IMR-90 (cell line): ENCODE measurements around the gene TRMO. TPM values are rescaled to one million over a fixed set of nuclear protein-coding genes. Genes with fewer than 3 reads are reported as not detected.

ENCODE experiments used
- ATAC-seq: fragments of 200-7000 bp; cut with Tn5 transposase; 2 replicates; pipeline ENCODE4 v1.9.1; 2020; ENCODE audit warnings: low read depth, mild to moderate bottlenecking, moderate library complexity
- BruUV-seq: library from RNA; stranded (reverse); fragments of 400-500 nt; replicated peaks from 2 replicates; lab custom pipeline; 2021; lab: Mats Ljungman, UMichigan
- CTCF ChIA-PET: fragments of 300-600 bp; formaldehyde crosslinking; extraction: SDS; loops from one replicate; lab custom pipeline; 2021; ENCODE audit warnings: antibody characterized with exemption; lab: Yijun Ruan, JAX
- POLR2A ChIA-PET: fragments of 300-600 bp; sonication (Branson Sonifier 250); formaldehyde crosslinking; loops from one replicate; lab custom pipeline; 2022; ENCODE audit warnings: antibody characterized with exemption; ENCODE audit not compliant: unreplicated experiment; lab: Charles Lee
- DNase-seq: peaks from one replicate; pipeline ENCODE4 v3.0.0; 2013
- H2AFZ ChIP-seq: replicated peaks from 2 replicates; pipeline ENCODE3; 2013; ENCODE audit warnings: low read length, mild to moderate bottlenecking; ENCODE audit not compliant: poor library complexity
- H2AK5ac ChIP-seq: 2 replicates; pipeline ENCODE4 v1.6.1; 2013; ENCODE audit warnings: low read depth, low read length, inconsistent platforms
- H2AK9ac ChIP-seq: replicated peaks from 2 replicates; pipeline ENCODE3; 2013; ENCODE audit warnings: mild to moderate bottlenecking, low read depth, low read length, moderate library complexity; ENCODE audit not compliant: poor library complexity
- H2BK120ac ChIP-seq: 2 replicates; pipeline ENCODE4 v1.6.1; 2013; ENCODE audit warnings: low read depth, low read length, inconsistent platforms
- H2BK15ac ChIP-seq: 3 replicates; pipeline ENCODE4 v1.6.1; 2013; ENCODE audit warnings: low read depth, low read length, inconsistent platforms
- H2BK20ac ChIP-seq: 2 replicates; pipeline ENCODE4 v1.6.1; 2013; ENCODE audit warnings: low read depth, mild to moderate bottlenecking, inconsistent platforms, low read length, moderate library complexity
- H2BK5ac ChIP-seq: 2 replicates; pipeline ENCODE4 v1.6.1; 2013; ENCODE audit warnings: mild to moderate bottlenecking, low read depth, low read length, inconsistent platforms; ENCODE audit not compliant: poor library complexity, severe bottlenecking
- H3K14ac ChIP-seq: replicated peaks from 2 replicates; pipeline ENCODE4 v1.6.1; 2013; ENCODE audit warnings: low read depth, low read length, inconsistent platforms
- H3K18ac ChIP-seq: 2 replicates; pipeline ENCODE4 v1.6.1; 2013; ENCODE audit warnings: low read depth, low read length, control low read depth
- H3K23ac ChIP-seq: 2 replicates; pipeline ENCODE4 v1.6.1; 2013; ENCODE audit warnings: low read depth, low read length, inconsistent platforms
- H3K27ac ChIP-seq: 2 replicates; pipeline ENCODE4 v1.5.1; 2013; ENCODE audit warnings: mild to moderate bottlenecking, control low read depth, low read length; ENCODE audit not compliant: insufficient read depth
- H3K27me3 ChIP-seq: 2 replicates; pipeline ENCODE4 v1.6.1; 2013; ENCODE audit warnings: low read length; ENCODE audit not compliant: control insufficient read depth, insufficient read depth
- H3K36me3 ChIP-seq: 2 replicates; pipeline ENCODE4 v1.6.1; 2013; ENCODE audit warnings: low read length, mixed read lengths; ENCODE audit not compliant: control insufficient read depth, insufficient read depth
- H3K4ac ChIP-seq: 2 replicates; pipeline ENCODE4 v1.6.1; 2013; ENCODE audit warnings: low read depth, low read length, inconsistent platforms
- H3K4me1 ChIP-seq: 2 replicates; pipeline ENCODE4 v1.6.1; 2013; ENCODE audit warnings: low read length, mixed read lengths; ENCODE audit not compliant: control insufficient read depth, insufficient read depth
- H3K4me2 ChIP-seq: 2 replicates; pipeline ENCODE4 v1.6.1; 2013; ENCODE audit warnings: low read depth, mild to moderate bottlenecking, control low read depth, low read length, moderate library complexity
- H3K4me3 ChIP-seq: 2 replicates; pipeline ENCODE4 v1.5.1; 2013; ENCODE audit warnings: low read depth, mild to moderate bottlenecking, control low read depth, low read length, moderate library complexity; ENCODE audit not compliant: insufficient read depth
- H3K56ac ChIP-seq: 2 replicates; pipeline ENCODE4 v1.6.1; 2013; ENCODE audit warnings: low read length, inconsistent platforms; ENCODE audit not compliant: insufficient read depth; ENCODE audit errors: extremely low read depth
- H3K79me1 ChIP-seq, 2 experiments: 2 replicates each; pipeline ENCODE4 v1.6.1; 2013; ENCODE audit warnings: low read length in 2 of 2, inconsistent platforms in 1 of 2, low read depth in 1 of 2
- H3K9ac ChIP-seq: 2 replicates; pipeline ENCODE4 v1.6.1; 2013; ENCODE audit warnings: low read depth, low read length, control low read depth
- H3K9me1 ChIP-seq: 2 replicates; pipeline ENCODE4 v1.6.1; 2013; ENCODE audit warnings: low read length, inconsistent platforms; ENCODE audit not compliant: insufficient read depth
- H3K9me3 ChIP-seq: 2 replicates; pipeline ENCODE4 v1.6.1; 2013; ENCODE audit warnings: low read length; ENCODE audit not compliant: control insufficient read depth, insufficient read depth
- H4K20me1 ChIP-seq: 2 replicates; pipeline ENCODE4 v1.6.1; 2013; ENCODE audit warnings: low read length, inconsistent platforms; ENCODE audit not compliant: insufficient read depth
- H4K5ac ChIP-seq: 2 replicates; pipeline ENCODE4 v1.6.1; 2013; ENCODE audit warnings: mild to moderate bottlenecking, low read depth, low read length, control low read depth
- H4K8ac ChIP-seq, 2 experiments: 2 replicates each; pipeline ENCODE4 v1.6.1; 2013; ENCODE audit warnings: low read depth in 2 of 2, low read length in 2 of 2, control low read depth in 1 of 2, inconsistent platforms in 1 of 2
- H4K91ac ChIP-seq: 2 replicates; pipeline ENCODE4 v1.6.1; 2013; ENCODE audit warnings: low read depth, low read length, inconsistent platforms; ENCODE audit not compliant: insufficient read depth
- BHLHE40 ChIP-seq: fragments of 150-350 bp; IDR thresholded peaks from 2 replicates; pipeline ENCODE4 v1.6.1; 2016; ENCODE audit warnings: mild to moderate bottlenecking, low read depth, low read length
- CEBPB ChIP-seq: IDR thresholded peaks from 2 replicates; pipeline ENCODE4 v1.6.1; 2012; ENCODE audit warnings: low read depth, low read length, improper control_type of control experiment
- CHD1 ChIP-seq: IDR thresholded peaks from 2 replicates; pipeline ENCODE4 v1.6.1; 2012; ENCODE audit warnings: low read depth, low read length, improper control_type of control experiment
- CTCF ChIP-seq: conservative IDR thresholded peaks from 2 replicates; pipeline ENCODE4 v1.5.1; 2012; ENCODE audit warnings: mild to moderate bottlenecking, low read depth, low read length, improper control_type of control experiment
- FOS ChIP-seq: fragments of 150-350 bp; IDR thresholded peaks from 2 replicates; pipeline ENCODE4 v1.6.1; 2016; ENCODE audit warnings: low read depth, low read length
- MAFK ChIP-seq: IDR thresholded peaks from 2 replicates; pipeline ENCODE4 v1.6.1; 2012; ENCODE audit warnings: low read depth, low read length, improper control_type of control experiment
- MAZ ChIP-seq: IDR thresholded peaks from 2 replicates; pipeline ENCODE4 v1.6.1; 2012; ENCODE audit warnings: low read depth, mild to moderate bottlenecking, low read length, improper control_type of control experiment, moderate library complexity, borderline replicate concordance
- MXI1 ChIP-seq: IDR thresholded peaks from 2 replicates; pipeline ENCODE4 v1.6.1; 2012; ENCODE audit warnings: low read depth, mild to moderate bottlenecking, low read length, moderate library complexity, borderline replicate concordance
- NFE2L2 ChIP-seq: fragments of 150-350 bp; IDR thresholded peaks from 2 replicates; pipeline ENCODE4 v1.6.1; 2016; ENCODE audit warnings: low read depth, mild to moderate bottlenecking, low read length
- POLR2A ChIP-seq: IDR thresholded peaks from 2 replicates; pipeline ENCODE4 v1.6.1; 2012; ENCODE audit warnings: mild to moderate bottlenecking, low read depth, low read length
- RAD21 ChIP-seq: IDR thresholded peaks from 2 replicates; pipeline ENCODE4 v1.6.1; 2012; ENCODE audit warnings: low read length, improper control_type of control experiment
- RCOR1 ChIP-seq: IDR thresholded peaks from 2 replicates; pipeline ENCODE4 v1.6.1; 2012; ENCODE audit warnings: mild to moderate bottlenecking, low read length, improper control_type of control experiment; ENCODE audit not compliant: insufficient replicate concordance
- RFX5 ChIP-seq: IDR thresholded peaks from 2 replicates; pipeline ENCODE4 v1.8.0; 2012; ENCODE audit warnings: low read depth, mild to moderate bottlenecking, low read length, moderate library complexity
- SMC3 ChIP-seq: fragments of 150-350 bp; IDR thresholded peaks from 2 replicates; pipeline ENCODE4 v1.6.1; 2016; ENCODE audit warnings: low read depth, mild to moderate bottlenecking, antibody characterized with exemption, low read length, moderate library complexity
- USF2 ChIP-seq: fragments of 150-350 bp; IDR thresholded peaks from 2 replicates; pipeline ENCODE4 v1.6.1; 2017; ENCODE audit warnings: mild to moderate bottlenecking, antibody characterized with exemption, low read length, low read depth
- WGBS, 2 experiments: methylation state at CpG; one replicate each; pipeline versions ENCODE4 v1.1.5 to v1.1.7; 2013; ENCODE audit warnings: missing lambda C conversion rate in 2 of 2; ENCODE audit not compliant: insufficient read length in 1 of 2; ENCODE audit errors: extremely low coverage in 2 of 2; 5-methylcytosine and 5-hydroxymethylcytosine counted together
- dilution Hi-C: fragments of 300-500 bp; cut with HindIII; formaldehyde crosslinking; loops from one replicate; pipeline ENCODE4 v1.14.3; 2018; ENCODE audit warnings: low sequenced_read_pairs; ENCODE audit not compliant: unreplicated experiment
- in situ Hi-C: fragments of 300-500 bp; cut with MboI; formaldehyde crosslinking; loops from 3 replicates; pipeline ENCODE4 v1.14.3; 2019; ENCODE audit warnings: low sequenced_read_pairs, inconsistent platforms, mixed read lengths
- intact Hi-C: fragments of 100-400 bp; cut with micrococcal nuclease; formaldehyde crosslinking; loops from 2 replicates; pipeline ENCODE4 v1.10.0; 2022
- polyA plus RNA-seq, 3 experiments: library from polyadenylated mRNA; depleted of rRNA; stranded (reverse); fragments of >200 nt; gene quantifications; 2 replicates each; pipeline ENCODE4 v1.2.3, GENCODE V29; 2012; ENCODE audit warnings: low replicate concordance in 1 of 3
- total RNA-seq: library from RNA; depleted of rRNA; stranded (reverse); fragments of >200 nt; gene quantifications from 2 replicates; pipeline ENCODE4 v1.2.3, GENCODE V29; 2012
- TF ChIP-seq, protein P1 (sequence below): fragments of 150-350 bp; IDR thresholded peaks from 2 replicates; pipeline ENCODE4 v1.6.1; 2016; ENCODE audit warnings: low read depth, mild to moderate bottlenecking, low read length, moderate library complexity, borderline replicate concordance

TRMO gene
- total and polyA plus RNA-seq, 2 of the 4 experiments (the other 2 are of a cell fraction), result 10.2 to 19.9 TPM

DNA sequence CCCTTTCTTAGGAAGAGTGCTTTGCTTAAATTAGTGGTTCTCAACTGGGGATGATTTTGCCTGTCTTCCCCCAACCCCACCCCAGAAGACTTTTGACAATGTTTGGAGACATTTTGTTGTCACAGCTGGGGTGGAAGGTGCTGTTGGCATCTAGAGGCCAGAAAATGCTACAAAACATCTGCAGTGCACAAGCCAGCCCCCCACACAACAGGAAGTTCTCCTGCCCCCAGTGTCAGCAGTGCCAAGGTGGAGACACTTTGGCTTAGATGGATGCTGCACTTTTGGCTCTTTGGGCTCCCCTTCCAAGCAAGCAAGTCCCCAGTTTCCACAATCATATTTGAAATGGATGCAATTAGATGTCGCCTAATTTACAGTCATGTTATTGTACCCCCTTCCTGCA, 13.0 kb upstream of the TRMO start:
- no TSS peak for BruUV-seq
- H3K4me2 ChIP-seq, result no peak overlapping the region
- H3K4me3 ChIP-seq, result no peak overlapping the region
- H3K23ac ChIP-seq, result no peak overlapping the region
- no peak overlapping the region for H3K4ac ChIP-seq
- H2BK20ac ChIP-seq, result no peak overlapping the region
- H2AK9ac ChIP-seq, result no peak overlapping the region
- no peaks in the 10 kb centered on the region for H3K9me3 ChIP-seq
- H2BK120ac ChIP-seq, result no peak overlapping the region
- intact Hi-C loops, result loop anchor here (5.0 kb wide), 1 partner anchor 37 kb away; no protein-coding TSS in a partner anchor
- TF ChIP-seq RAD21, result no peak
- TF ChIP-seq POLR2A, result no peak
- no peak for TF ChIP-seq BHLHE40
- no peak for TF ChIP-seq NFE2L2
- no peak for TF ChIP-seq SMC3
- TF ChIP-seq RCOR1, result no peak
- no peak for TF ChIP-seq CTCF
- TF ChIP-seq MXI1, result no peak
- no peak for TF ChIP-seq MAFK
- no peak for TF ChIP-seq CHD1
- TF ChIP-seq MAZ, result no peak
- no peak for TF ChIP-seq RFX5
- no peak for TF ChIP-seq FOS
- no peak for TF ChIP-seq CEBPB
- no peak for TF ChIP-seq USF2
- TF ChIP-seq, protein P1, sequence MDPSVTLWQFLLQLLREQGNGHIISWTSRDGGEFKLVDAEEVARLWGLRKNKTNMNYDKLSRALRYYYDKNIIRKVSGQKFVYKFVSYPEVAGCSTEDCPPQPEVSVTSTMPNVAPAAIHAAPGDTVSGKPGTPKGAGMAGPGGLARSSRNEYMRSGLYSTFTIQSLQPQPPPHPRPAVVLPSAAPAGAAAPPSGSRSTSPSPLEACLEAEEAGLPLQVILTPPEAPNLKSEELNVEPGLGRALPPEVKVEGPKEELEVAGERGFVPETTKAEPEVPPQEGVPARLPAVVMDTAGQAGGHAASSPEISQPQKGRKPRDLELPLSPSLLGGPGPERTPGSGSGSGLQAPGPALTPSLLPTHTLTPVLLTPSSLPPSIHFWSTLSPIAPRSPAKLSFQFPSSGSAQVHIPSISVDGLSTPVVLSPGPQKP, result no peak
- no peak overlapping the region for H3K14ac ChIP-seq
- H4K91ac ChIP-seq, result no peak overlapping the region
- dilution Hi-C loops, result no loop called here
- DNase-seq (no peak), ATAC-seq (no peak)
- H2AK5ac ChIP-seq, result no peak overlapping the region
- WGBS, 2 experiments, result no CpG with 5 or more reads among the region's 1 CpG
- peaks cover 63% of the 10 kb centered on the region for H3K27me3 ChIP-seq
- no peaks in the 10 kb centered on the region for H3K4me1 ChIP-seq
- no peak overlapping the region for H2BK15ac ChIP-seq
- ChIA-PET CTCF (no interaction called here), POLR2A (no interaction called here)
- H3K18ac ChIP-seq, result no peak overlapping the region
- no peaks in the 10 kb centered on the region for H4K20me1 ChIP-seq
- no peaks in the 10 kb centered on the region for H3K36me3 ChIP-seq
- in situ Hi-C loops, result no loop called here
- H4K8ac ChIP-seq, result no peak overlapping the region
- H3K56ac ChIP-seq, result no peak overlapping the region
- no peak overlapping the region for H2BK5ac ChIP-seq
- H4K5ac ChIP-seq, result no peak overlapping the region
- no peak overlapping the region for H3K27ac ChIP-seq
- H3K79me1 ChIP-seq, result no peaks in the 10 kb centered on the region
- H3K9ac ChIP-seq, result no peak overlapping the region
- no peak overlapping the region for H2AFZ ChIP-seq
- H3K9me1 ChIP-seq, result no peaks in the 10 kb centered on the region
